Coronary artery (tissue), 2 donors: ENCODE measurements around the gene C1orf115.
A peak's percentile ranks its signal among the peaks of the same experiment; 100 is the strongest.

ENCODE experiments used
- DNase-seq: peaks from one replicate; pipeline ENCODE4 v3.0.0-alpha.2; 2017; ENCODE audit warnings: low spot score
- H3K27ac ChIP-seq, 2 donors: fragments of 200-600 bp; sonication (generic); one replicate each; pipeline ENCODE4 v1.5.1; 2016 to 2019
- H3K4me3 ChIP-seq: fragments of 200-600 bp; sonication (generic); 2 replicates; pipeline ENCODE4 v1.5.1; 2016; ENCODE audit warnings: mild to moderate bottlenecking, moderate library complexity
- CTCF ChIP-seq: fragments of 200-600 bp; sonication (generic); IDR thresholded peaks from one replicate; pipeline ENCODE4 v1.5.1; 2019; ENCODE audit warnings: antibody characterized with exemption

C1orf115 gene

GRCh38 chr1:220741349-220741748 lies 51.2 kb downstream of the C1orf115 start:
- H3K4me3 ChIP-seq: no peak overlapping the region
- TF ChIP-seq CTCF: no peak
- no peak for DNase-seq
- no peak overlapping the region for H3K27ac ChIP-seq

GRCh38 chr1:220741825-220742224 lies 51.7 kb downstream of the C1orf115 start:
- no peak for TF ChIP-seq CTCF
- H3K4me3 ChIP-seq: no peak overlapping the region
- H3K27ac ChIP-seq: no peak overlapping the region
- no peak for DNase-seq

- no peak for TF ChIP-seq CTCF
- DNase-seq: no peak
Observed at GRCh38 chr1:220742520-220742919, 52.4 kb downstream of the C1orf115 start.

GRCh38 chr1:220746851-220747250 lies 56.7 kb downstream of the C1orf115 start:
- DNase-seq: no peak
- TF ChIP-seq CTCF: no peak
- Histone ChIP-seq H3K4me3 (no peak overlapping the region), H3K27ac (no peak overlapping the region)

More at GRCh38 chr1:220742520-220742919, 52.4 kb downstream of the C1orf115 start:
- no peak overlapping the region for H3K4me3 ChIP-seq
- H3K27ac ChIP-seq: no peak overlapping the region

- DNase-seq: no peak
- peak overlapping the region; percentile 78 for H3K4me3 ChIP-seq
- H3K27ac ChIP-seq: peak overlapping the region; percentile 81 to 94
- TF ChIP-seq CTCF: no peak
Observed at GRCh38 chr1:220747437-220748088, 57.4 kb downstream of the C1orf115 start.

GRCh38 chr1:220748089-220748934 lies 58.1 kb downstream of the C1orf115 start, which contains the start of gene MTARC2:
MTARC2 (plus strand) TSS chr1:220748322; CDS start chr1:220748532, 210 bp downstream.
- peak; percentile 93 for DNase-seq
- TF ChIP-seq CTCF: no peak
- peak within 1 kb of the TSS; percentile 81 to 94 for H3K27ac ChIP-seq

More at GRCh38 chr1:220748089-220748934, 58.1 kb downstream of the C1orf115 start, which contains the start of gene MTARC2:
- H3K4me3 ChIP-seq: peak within 1 kb of the TSS; percentile 78
